PC-9 (cell line): ENCODE data around the gene FSIP1.

Experiments used
- CTCF ChIP-seq: fragments of 200-600 bp; sonication (generic); conservative IDR thresholded peaks from 2 replicates; pipeline ENCODE4 v1.6.1; 2017; ENCODE audit warnings: mixed run types, antibody characterized with exemption, mild to moderate bottlenecking, moderate library complexity
- EZH2 ChIP-seq: fragments of 200-600 bp; sonication (generic); IDR thresholded peaks from 2 replicates; pipeline ENCODE4 v1.8.0; 2017; ENCODE audit warnings: antibody characterized with exemption, low read depth

DNA sequence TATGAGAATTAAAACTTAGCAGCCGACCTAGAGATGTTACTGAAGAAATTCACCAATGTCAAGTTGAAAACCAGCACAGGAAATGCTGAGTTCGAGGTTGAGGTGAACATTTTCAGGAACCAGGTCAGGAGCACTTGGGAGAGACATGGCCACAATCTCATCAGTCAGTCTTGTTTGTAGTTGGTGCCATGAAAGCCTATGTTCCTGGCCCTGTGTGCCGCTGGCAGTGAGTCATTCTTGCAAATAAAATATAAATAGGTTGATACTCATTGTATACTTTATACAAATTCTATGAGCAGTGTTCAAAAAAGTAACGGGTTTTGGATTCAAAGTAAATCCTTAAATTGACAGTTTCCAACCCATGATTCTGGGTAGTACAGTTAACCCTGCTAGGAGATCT, 1.5 kb upstream of the FSIP1 start:
- TF ChIP-seq CTCF (no peak), EZH2 (no peak)
